Activated gamma-delta T cell treated with Interleukin-2 at 50 U/mL for 16 hours (primary cell): Measurements from ENCODE around the gene TRIM38.
A peak's percentile ranks its signal among the peaks of the same experiment; 100 is the strongest.
"Not testable (repeated sequence)": the region's sequence is repeated elsewhere in the genome, so short reads cannot be mapped to it uniquely, and the experiment has no call there.

Source experiments
- DNase-seq: peaks from one replicate; pipeline ENCODE4 v3.0.0-alpha.2; 2020

The TRIM38 gene, protein sequence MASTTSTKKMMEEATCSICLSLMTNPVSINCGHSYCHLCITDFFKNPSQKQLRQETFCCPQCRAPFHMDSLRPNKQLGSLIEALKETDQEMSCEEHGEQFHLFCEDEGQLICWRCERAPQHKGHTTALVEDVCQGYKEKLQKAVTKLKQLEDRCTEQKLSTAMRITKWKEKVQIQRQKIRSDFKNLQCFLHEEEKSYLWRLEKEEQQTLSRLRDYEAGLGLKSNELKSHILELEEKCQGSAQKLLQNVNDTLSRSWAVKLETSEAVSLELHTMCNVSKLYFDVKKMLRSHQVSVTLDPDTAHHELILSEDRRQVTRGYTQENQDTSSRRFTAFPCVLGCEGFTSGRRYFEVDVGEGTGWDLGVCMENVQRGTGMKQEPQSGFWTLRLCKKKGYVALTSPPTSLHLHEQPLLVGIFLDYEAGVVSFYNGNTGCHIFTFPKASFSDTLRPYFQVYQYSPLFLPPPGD

DNA sequence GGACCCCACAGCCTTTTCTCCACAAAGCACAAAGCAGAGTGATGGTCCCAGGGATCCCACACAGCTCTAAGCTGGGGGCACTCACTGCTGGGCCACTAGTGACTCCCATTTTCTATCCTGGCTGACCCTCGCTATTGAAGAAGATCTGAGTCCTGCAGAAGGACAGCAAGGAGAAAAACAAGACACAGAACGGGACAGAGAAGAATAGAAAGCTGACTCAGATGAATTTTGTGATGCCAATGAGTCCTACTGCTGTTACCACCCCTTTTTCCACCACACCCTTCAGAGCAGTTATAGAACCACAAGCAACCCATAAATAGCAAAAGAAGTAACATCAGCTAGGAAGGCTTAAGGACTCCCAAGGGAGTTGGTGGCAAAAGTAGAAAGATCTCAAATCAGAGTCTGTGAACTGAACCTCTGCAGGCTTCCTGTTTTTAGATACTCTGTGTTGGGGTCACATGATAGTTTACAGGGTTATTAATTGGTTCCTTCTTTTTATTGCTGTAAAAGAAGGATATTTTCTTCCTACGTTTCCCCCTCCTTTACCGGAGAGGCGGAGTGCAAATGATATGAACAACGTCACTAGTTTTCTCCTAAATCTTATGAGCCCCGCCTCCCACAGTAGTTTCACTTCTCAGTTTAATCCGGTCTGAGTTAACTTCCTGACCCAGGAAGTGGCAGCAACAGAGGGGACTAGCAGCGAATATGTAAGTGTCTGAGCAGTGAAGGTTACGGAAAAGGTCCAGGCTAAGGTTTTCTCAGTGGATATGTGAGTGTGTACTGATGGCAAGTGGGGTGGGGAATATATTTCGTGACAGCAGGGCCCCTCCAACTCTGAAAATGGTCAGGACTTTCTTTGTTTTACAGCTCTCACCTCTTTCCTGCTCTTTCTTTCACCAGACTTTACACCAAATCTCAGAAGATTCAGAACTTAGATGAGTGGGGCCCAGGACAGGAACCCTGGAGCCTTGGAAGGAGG lies at the start of gene TRIM38:
Gene TRIM38 (plus strand): TSS at position 654 of the 979 bp plus-strand sequence. CDS start 3,721 bp downstream, outside the sequence.
- DNase-seq: peak; percentile 67

DNA sequence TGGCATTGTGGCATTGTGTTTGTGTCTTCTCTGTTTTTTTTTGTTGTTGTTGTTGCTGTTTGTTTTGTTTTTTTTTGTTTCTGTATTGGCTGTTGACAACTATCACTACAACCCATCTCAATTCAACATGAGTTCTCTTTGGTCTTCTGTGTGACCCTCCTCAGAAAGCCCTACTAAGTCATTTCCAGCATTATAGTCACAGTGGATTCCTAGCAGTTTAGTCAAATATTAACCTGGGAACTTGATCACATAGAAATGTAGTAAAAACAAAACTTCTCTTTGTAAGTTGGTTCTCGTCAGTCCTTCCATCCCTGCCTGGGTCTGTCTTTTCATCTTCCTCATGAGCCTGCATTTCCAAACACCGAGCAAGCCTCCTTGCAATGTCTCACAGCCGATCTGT lies 48.9 kb upstream of the TRIM38 start:
- DNase-seq: no peak

DNA sequence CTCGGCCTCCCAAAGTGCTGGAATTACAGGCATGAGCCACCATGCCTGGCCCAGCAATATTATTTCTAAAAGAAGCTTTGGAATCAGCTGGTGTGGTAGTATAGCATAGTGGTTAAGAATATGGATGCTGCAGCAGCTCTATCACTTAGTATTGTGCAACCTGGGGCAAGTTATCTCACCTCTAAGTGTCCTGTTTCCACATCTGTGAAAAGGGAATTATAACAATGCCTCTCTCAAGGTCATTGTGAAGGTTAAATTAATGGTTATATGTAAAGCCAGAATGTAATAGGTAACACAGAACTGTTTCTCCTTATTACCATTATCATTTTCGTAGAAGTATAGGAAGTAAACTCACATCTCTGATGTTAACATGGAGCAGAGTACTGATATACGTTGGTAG lies 46.3 kb upstream of the TRIM38 start:
- no peak for DNase-seq

DNA sequence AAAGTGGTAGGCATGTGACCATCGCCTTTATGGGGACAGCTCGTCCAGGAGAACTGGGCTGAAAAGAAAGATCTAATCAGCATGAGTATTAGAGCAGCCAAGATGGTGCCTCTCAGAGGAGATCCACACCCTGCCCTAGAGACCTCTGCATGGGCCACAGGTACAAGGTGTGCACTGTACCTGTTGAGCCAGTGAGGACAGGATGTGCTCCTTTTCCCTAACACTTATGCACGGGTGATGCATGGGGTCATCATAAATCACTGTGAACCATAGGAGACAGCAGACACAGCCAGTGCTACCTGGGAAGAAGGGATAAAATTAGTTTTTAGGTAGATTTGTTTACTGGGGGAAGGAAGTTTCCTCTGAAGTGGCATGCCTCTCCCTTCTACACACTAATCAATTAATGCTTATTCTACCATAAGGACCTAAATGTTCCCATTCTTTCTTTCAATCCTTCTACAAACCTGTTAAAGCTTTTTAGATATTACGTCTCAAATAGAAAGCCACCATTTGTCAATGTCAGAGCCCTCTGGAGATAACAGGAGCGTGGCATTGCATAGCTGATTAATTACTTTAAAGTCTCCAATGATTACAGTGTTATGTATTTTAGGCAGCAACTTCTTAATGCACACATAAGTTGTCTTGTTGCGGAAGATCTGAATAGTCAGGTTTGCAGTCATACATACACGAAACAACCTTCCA lies 45.7 kb upstream of the TRIM38 start:
- no peak for DNase-seq

DNA sequence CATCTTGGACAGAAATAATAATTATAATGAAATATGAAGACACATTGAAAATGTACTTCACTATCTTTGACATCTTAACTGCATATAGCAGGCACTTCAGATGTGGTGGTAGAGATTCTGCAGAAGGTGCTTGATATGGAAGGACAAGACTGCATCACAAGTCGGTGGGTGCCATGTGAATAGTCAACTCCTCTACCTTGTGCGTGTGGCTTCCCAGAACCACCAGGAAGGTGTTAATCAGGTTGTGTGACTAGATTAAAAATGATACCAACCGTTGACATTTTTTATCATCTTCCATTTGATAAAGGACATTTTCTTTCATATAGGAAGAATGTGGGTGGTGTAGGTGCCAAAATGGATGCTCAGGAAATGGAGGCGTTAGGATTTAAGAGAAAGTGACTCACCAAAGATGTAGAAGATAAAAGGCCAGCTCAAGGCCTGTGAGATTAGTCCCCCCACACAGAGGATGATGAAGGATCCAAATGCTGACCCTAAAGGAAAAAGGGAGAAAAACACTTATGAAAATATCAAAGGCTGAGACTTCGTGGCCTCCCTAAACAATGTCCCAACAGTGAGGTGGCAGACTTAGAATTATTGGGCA lies 44.4 kb upstream of the TRIM38 start:
- no peak for DNase-seq

DNA sequence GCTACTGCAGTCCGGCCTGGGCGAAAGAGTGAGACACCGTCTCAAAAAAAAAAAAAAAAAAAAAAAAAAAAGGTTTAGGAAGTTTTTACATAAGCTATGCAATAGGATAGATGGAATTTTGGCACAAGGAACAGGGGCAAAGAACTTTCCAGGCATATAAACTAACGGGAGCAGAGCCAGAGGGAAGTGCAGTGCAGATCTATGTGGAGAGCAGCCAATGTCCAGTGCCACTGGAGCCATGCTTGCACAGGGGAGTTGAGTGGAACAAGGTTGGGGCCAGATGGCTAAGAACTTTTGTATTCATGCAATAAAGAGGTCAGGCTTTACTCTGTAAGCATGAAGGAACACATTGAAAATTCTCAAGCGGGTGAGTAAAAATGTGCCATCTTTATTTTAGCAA lies 42.9 kb upstream of the TRIM38 start:
- no peak for DNase-seq

DNA sequence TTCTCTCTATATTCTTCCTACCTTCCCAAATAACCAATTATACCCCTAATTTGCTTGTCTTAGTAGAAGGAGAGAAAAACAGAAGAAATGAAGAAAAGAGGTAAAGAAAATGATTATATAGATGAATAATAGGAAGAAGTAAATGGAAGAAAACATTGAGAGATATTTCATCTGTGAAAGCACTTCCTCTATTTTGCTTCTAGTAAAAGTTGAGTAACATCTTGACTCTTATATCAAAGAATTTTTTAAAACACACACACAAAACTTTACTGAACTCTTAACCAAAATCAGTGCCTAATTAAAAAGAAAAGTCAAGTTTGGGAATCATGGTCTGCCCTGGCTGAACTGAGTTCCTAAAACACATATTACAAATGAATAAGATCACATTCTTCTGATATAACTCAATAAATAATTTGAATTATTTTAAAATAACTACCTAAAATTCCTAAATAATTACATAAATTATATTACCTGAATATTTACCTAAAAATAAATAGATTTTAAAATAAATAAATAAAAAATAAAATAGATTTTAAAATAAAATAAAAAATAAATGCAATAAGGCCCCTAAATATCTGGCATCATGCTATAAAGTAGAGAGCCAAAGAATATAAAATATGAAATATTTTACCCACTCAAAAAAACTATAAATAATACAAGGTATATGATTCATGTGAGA lies 40.9 kb upstream of the TRIM38 start:
- DNase-seq: no peak

DNA sequence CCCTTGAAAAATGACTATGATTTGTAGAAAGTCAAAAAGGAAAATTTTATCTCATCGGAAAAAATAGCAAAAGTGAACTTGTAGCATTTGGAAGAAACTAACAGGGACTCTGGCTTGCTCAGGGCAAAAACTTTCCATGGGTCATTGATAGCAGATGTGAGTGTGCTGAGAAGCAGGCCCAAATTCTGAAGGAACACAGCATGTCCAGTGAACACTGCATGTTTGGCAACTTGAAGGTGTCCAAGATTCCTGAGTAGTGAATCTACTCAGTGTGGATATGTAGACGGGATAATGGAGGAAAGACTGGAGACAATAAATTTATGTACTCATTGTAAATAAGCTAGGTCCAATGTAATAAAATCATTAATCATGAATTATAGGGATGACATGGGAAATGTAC lies 40.3 kb upstream of the TRIM38 start:
- no peak for DNase-seq

DNA sequence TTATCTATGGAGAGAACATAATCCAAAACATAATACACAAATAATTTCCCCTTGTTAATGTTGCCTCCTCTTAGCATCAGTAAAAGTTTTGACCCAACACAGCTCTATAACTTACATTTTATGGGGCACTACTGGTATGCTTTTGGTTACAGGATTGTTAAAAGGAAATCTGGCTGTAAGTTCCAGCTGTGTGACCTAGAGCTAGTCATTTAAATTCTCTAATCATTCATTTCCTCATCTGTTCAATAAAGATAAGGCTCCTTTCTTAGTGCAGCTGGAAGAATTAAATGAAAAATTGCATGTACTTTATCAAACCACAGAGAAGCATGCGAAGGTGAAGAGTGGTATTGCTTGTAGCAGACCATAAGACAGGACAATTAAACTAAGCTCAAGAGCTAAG lies 36.7 kb upstream of the TRIM38 start:
- DNase-seq: no peak

DNA sequence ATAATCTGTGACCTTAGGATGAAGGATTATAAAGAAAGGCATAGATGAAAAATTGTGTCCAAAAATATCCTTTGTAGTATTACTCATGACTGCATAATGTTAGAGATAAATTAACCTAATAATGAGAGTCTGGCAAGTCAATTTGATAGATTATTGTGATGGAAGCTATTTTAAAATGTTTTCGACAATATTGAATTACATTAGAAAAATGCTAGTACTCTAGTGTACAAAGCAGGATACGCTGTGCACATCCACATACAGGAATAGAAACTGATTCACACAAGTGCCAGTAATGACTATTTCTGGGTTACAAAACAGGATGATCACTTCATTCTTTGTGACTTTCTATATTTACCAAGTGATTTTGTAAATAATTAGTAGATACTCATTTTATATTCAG lies 35.4 kb upstream of the TRIM38 start:
- DNase-seq: no peak

DNA sequence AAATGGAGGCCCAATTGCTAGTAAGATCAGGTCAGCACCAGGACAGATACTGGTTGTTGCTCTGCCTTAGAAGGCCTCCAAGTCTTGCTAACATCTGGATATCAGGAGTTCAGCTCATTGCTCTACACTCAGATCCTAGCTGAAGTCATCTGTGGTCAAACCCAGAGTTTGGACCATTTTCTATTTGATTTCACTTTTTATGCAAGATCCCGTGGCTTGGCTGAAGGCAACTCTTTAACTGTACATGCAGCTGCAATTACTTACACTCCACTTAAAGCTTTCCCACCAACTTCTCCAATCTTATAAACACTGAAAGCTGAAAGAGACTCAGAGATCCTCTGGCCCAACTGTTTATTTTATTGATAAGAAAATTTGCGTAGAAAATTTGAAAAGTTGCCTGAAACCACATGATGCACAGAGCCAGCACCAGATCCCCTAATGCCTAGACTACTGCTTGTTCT lies 34.8 kb upstream of the TRIM38 start:
- no peak for DNase-seq

DNA sequence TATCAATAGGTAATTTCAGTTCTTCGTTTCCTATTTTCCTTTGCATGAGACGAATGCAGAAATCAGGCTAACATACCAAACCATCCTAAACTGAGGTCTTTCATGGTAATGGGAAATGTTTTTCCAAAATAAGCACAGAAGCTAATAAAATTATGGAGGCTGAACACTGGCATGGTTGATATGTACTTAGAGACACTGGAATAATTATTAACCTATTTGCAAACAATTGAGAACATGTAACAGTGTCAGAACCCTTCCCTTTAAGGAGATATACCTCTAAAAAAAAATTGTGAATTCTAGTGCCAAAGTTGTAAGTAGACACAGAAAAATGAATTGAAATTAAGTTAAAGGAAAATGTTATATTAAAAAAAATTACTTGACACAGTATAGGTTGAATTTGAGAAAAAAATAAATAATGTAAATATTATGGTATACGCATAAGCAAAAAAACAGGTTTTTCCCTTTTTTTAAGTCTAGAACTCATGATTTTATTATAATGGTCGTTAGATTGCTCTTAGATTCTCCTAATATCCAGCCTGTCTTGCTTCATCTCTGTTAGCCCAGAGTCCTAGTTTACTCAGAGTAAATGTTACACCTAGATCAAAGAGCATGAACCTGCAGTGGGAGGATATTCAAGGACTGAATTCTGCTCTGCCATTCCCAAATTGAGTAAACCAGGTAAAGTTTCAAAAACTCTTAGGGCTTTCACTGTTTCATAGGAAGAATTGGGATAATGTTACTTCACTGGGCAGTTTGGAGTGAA lies 33.9 kb upstream of the TRIM38 start:
- no peak for DNase-seq

DNA sequence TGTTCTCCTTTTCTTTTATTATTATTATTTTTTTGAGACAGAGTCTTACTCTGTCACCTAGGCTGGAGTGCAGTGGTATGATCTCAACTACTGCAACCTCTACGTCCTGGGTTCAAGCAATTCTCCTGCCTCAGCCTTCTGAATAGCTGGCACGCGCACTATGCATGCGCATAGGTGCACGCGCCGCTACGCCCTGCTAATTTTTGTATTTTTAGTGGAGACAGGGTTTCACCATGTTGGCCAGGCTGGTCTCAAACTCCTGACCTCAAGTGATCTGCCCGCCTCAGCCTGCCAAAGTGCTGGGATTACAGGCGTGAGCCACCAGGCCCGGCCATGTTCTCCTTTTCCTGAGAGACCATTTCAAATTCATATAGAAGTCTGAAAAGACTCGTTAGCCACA lies 32.8 kb upstream of the TRIM38 start:
- not testable (repeated sequence) for DNase-seq

DNA sequence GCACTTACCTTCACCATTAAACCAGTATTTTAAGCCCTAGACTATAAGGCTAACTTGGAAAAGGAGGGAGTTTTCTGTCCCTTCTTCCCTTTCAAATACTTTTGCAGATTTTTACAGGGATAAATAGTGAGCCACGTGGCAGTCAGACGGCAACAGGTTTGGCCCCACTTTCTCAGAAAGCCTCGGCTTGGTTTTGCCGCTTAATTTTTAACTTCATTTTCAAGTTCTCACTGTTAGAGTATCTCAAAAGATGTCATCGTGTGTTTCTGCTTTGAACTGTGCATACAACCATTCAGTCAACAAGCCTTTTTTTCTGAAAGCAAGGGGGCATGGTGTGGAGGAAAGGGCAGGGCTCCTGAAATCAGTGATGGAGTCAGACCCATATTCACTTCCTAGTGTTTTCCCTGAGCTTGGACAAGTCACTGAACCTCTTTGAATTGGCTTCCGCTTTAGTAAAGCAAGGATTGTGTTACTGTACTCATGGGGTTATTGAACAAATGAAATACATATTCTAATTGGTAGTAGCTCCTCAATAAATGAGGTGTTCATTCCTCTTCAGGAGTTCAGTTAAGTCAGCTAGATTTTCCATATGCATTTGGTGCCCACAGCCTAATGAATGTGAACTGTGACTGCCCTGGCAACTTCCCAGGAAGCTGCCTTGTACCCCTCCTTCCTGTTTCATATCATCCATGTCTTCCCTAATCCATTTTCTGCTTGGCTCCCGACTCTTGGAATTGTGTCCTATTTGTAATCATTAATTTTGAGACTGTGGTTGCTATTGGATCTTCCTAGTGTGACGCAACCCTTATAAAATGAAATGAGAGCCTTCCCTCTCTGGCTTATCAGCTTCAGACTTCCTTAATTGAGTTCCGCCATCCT lies 31.8 kb upstream of the TRIM38 start, which contains the start of gene SLC17A2:
Gene SLC17A2 (minus strand): TSS at position 160 of the 879 bp plus-strand sequence. CDS start 4,895 bp downstream, outside the sequence.
- no peak for DNase-seq

DNA sequence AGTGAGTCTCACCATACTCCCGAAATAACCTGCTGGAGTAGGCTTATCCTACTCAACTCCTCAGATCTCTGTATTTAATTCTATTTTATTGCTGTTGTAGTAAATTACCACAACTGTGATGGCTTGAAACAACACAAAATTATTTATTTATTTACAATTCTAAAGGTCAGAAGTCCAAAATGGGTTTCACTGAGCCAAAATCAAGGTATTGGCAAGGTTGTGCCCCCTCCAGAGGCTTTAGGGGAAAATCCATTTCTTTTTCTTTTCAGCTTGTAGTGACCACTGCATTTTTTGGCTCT lies 31.2 kb upstream of the TRIM38 start:
- no peak for DNase-seq

DNA sequence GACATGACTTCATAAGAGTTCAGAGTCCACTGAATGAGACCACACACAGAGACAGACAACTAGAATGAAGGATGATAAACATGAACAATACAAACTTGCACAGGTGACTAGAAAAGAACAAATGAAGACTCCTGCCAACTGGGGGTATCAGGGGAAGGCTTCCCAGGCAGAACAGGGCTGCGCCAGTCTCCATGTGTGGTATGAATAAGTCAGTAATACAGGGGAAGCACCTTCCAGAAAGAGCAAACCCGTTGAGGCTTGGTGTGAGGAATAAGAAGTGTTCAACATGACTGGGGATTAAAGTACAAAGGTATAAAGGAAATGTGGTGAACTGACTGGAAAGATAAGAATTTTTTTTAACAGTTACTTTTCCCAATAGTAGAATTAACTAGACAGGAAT lies 28.4 kb upstream of the TRIM38 start:
- DNase-seq: no peak

DNA sequence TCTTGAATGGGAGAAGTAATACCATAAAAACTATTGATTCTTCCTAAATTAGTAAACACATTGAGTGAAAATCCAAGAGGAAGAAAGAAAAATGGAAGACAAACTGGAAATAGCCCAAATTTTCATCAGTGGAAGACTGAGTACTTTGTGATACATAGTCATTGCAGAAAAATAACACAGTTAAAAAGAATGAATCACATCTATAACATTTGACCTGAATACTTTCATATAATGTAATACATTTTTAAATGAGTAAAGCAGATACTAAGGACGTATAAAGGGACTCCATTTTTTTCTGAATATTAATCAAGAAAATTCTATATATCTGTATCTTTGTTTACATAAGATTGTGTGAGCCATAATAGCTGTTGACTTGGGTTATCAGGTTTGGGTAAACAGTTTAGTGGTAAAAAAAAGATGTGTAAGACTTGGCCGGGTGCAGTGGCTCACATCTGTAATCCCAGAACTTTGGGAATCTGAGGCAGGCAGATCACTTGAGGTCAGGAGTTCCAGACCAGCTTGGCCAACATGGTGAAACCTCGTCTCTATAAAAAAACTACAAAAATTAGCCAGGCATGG lies 27.8 kb upstream of the TRIM38 start:
- DNase-seq: no peak

DNA sequence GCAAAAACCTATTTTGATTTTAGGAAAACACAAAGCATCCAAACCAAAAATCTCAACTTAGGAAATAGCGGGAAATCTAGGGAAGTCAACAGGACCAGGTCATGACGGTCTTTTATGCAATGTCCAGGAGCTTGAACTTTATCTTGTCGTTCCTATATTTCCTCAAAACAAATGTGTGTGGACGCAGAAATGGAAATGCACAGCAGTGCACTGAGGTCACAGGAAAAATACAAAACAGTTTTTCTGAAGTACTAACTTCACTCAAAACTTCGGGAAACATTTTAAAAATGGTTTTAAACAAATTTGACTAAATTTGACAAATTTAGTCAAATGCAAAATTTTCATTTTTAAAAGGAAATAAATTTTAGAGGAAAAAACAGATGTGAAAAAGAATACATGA lies 26.6 kb upstream of the TRIM38 start:
- DNase-seq: no peak

DNA sequence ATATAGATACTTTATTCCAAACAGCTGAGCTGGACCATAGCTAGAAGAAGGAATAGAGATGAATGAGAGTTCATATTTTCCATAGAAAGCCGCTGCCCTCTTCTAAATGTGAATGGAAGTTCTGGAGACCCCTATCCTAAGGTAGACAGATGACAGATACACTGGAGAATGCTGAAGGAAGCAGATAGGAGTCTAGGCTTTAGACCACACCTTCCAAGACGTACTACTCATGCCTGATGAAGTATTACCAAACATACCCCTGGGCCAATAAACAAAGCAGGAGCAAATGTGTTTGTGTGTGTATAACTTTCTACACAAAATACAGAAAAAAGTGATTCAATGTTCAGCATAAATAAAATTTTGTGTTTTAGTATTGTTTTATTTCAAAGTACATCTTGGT lies 23.0 kb upstream of the TRIM38 start:
- no peak for DNase-seq
